ENCODE measurements around the gene EPHA6.
"Not testable (repeated sequence)": the region's sequence is repeated elsewhere in the genome, so short reads cannot be mapped to it uniquely, and the experiment has no call there.

Gene EPHA6

GRCh38 chr3:96959901-96960641, 145.7 kb downstream of the EPHA6 start:
- in situ Hi-C loops (cut with HindIII; ENCODE audit: low sequenced_read_pairs): no loop called here

DNA sequence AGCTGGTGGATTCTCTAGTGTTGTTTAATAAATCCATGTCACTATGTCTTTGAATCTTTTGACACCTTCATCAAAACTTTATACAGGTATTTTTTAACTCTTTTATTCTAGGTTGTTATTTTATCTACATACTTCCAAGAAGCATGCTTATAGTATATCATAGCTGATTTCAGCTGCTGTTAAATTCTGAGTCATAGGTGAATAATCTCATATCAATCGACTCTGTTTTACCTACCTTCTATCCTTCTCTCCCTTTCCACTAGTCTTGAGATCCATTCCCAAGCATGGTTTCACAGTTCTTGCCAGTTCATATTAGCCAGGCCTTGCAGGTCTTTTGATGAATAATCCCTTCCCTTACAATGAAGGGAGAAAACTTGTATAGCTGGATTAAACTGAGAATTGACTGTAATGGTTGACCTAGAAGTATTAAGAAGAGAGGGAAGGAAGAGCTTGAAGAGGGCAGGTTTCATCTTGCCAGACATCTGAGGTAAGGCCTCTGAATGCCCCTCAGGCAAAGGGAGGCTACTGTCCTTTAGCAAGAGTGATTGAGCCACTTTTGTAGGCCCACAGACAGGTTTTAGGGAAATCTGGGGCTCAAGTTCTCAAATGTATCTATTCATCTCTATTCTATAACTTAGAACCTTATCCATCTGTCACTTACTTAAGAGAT, 146.4 kb downstream of the EPHA6 start:
- in situ Hi-C loops (cut with HindIII; ENCODE audit: low sequenced_read_pairs): no loop called here
- DNase-seq (ENCODE audit: low read depth, low spot score): no peak
- H3K4me3 ChIP-seq (ENCODE audit: low read depth, low read length): no peak overlapping the region
- TF ChIP-seq, protein P1, sequence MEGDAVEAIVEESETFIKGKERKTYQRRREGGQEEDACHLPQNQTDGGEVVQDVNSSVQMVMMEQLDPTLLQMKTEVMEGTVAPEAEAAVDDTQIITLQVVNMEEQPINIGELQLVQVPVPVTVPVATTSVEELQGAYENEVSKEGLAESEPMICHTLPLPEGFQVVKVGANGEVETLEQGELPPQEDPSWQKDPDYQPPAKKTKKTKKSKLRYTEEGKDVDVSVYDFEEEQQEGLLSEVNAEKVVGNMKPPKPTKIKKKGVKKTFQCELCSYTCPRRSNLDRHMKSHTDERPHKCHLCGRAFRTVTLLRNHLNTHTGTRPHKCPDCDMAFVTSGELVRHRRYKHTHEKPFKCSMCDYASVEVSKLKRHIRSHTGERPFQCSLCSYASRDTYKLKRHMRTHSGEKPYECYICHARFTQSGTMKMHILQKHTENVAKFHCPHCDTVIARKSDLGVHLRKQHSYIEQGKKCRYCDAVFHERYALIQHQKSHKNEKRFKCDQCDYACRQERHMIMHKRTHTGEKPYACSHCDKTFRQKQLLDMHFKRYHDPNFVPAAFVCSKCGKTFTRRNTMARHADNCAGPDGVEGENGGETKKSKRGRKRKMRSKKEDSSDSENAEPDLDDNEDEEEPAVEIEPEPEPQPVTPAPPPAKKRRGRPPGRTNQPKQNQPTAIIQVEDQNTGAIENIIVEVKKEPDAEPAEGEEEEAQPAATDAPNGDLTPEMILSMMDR (IDR thresholded peaks at IDR 0.05; ENCODE audit: low read depth, low read length): no peak

More at GRCh38 chr3:96959901-96960641, 145.7 kb downstream of the EPHA6 start:
- TF ChIP-seq, protein P1 (IDR thresholded peaks at IDR 0.05; ENCODE audit: low read depth, low read length): no peak
- no peak for DNase-seq (ENCODE audit: low read depth, low spot score)
- H3K4me3 ChIP-seq (ENCODE audit: low read depth, low read length): no peak overlapping the region

DNA sequence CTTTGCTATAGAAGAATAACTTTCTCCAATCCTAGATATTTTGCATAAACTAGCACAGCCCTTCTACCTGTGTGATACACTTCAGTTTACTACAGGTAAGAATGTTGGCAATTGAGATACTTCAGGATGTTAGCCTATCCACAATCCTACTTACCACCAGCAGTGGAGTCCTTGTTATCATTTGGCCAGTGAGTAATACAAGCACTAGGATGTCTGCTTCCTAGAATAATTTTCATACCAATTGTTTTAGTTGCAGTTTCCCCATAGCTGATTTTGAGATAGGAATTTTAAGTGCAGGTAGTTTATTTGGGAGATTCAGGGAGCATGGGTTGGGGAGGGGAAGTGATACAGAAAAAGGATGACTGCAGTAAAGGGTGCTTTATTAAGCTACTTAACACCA, 147.2 kb downstream of the EPHA6 start:
- no peak overlapping the region for H3K4me3 ChIP-seq (ENCODE audit: low read depth, low read length)
- in situ Hi-C loops (cut with HindIII; ENCODE audit: low sequenced_read_pairs): no loop called here
- TF ChIP-seq, protein P1 (IDR thresholded peaks at IDR 0.05; ENCODE audit: low read depth, low read length): no peak
- DNase-seq (ENCODE audit: low read depth, low spot score): no peak

- TF ChIP-seq, protein P1 (IDR thresholded peaks at IDR 0.05; ENCODE audit: low read depth, low read length): no peak
- no peak overlapping the region for H3K4me3 ChIP-seq (ENCODE audit: low read depth, low read length)
- in situ Hi-C loops (cut with HindIII; ENCODE audit: low sequenced_read_pairs): no loop called here
- DNase-seq (ENCODE audit: low read depth, low spot score): no peak
These were observed 152.0 kb downstream of the EPHA6 start for GRCh38 chr3:96966181-96966929.

GRCh38 chr3:96970211-96970610, 155.8 kb downstream of the EPHA6 start:
- TF ChIP-seq, protein P1 (IDR thresholded peaks at IDR 0.05; ENCODE audit: low read depth, low read length): no peak
- no peak for DNase-seq (ENCODE audit: low read depth, low spot score)
- no peak overlapping the region for H3K4me3 ChIP-seq (ENCODE audit: low read depth, low read length)
- in situ Hi-C loops (cut with HindIII; ENCODE audit: low sequenced_read_pairs): no loop called here

DNA sequence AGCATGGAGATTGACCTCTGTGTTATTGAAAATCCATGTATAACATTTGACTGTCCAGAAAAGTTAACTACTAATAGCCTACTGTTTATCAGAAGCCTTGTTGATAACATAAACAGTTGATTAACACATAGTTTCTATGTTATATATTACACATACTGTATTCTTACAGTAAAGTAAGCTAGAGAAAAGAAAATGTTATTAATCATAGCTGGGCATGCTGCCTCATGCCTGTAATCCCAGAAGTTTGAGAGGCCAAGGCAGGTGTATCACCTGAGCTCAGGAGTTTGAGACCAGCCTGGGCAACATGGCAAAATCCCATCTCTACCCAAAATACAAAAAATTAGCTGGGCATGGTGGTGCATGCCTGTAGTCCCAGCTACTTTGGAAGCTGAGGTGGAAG, 163.3 kb downstream of the EPHA6 start:
- in situ Hi-C loops (cut with HindIII; ENCODE audit: low sequenced_read_pairs): no loop called here
- no peak for DNase-seq (ENCODE audit: low read depth, low spot score)
- TF ChIP-seq, protein P1 (IDR thresholded peaks at IDR 0.05; ENCODE audit: low read depth, low read length): no peak
- H3K4me3 ChIP-seq (ENCODE audit: low read depth, low read length): no peak overlapping the region

GRCh38 chr3:96983716-96984115, 169.3 kb downstream of the EPHA6 start:
- DNase-seq (ENCODE audit: low read depth, low spot score); in situ Hi-C loops (cut with HindIII; ENCODE audit: low sequenced_read_pairs); H3K4me3 ChIP-seq (ENCODE audit: low read depth, low read length): not testable (repeated sequence)
